Breast epithelium (tissue), 3 donors: ENCODE measurements around the gene SYNE1.

ENCODE experiments used
- POLR2A ChIP-seq: fragments of 450-650 bp; IDR thresholded peaks from one replicate; pipeline ENCODE4 v1.6.1; 2016; ENCODE audit warnings: antibody characterized with exemption, mild to moderate bottlenecking, moderate library complexity
- POLR2AphosphoS5 ChIP-seq, 3 donors: sonication (generic); formaldehyde crosslinking; IDR thresholded peaks; one replicate each; pipeline ENCODE4 v1.6.1; 2017; ENCODE audit warnings: antibody characterized with exemption in 3 of 3
- TF ChIP-seq, protein P1 (sequence below), 3 donors: fragments of 450-650 bp; IDR thresholded peaks; one replicate each; pipeline ENCODE4 v1.5.1; 2016 to 2017; ENCODE audit warnings: antibody characterized with exemption in 3 of 3, mild to moderate bottlenecking in 3 of 3, moderate library complexity in 3 of 3

DNA sequence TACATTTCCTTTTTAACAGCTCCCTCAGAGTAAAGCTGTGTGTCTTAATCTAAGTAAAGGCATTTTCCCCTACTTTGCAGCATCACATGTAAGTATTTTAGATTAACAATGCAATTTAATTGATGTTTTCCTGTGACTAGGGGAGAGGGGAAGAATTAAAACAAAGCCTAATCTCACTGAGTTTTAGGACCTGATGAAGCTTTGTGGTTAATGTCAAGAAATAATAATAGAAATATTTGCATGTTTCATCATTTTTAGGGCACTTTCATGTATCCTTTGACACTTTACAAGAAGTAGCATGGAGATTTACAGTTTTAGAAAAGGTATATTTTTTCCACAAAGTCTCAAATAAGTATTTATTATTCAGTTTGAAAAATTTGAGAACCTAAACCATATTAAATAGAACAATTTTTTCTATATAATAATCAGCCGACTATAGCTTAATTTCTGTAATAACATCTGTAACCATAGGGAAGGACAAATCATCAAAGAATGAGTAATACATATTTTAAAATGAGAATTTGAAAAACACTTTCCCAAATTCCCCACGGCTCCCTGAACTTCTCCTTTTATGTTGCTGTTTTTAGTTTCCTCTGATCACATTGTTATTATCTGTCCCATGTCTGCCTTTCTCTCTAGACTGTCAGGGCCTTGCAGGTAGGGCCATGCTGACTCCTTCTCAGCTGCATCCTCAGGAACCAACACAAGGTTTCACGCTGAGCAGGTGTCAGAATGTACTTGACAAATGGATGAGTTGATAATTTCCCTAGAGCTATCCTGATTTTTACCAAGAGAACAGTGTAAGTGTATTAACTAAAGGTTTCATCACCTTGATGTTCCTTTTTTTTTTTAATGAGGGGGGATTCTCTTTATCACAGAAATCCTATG, 338.1 kb downstream of the SYNE1 start:
- TF ChIP-seq POLR2A (no peak), POLR2AphosphoS5 (IDR thresholded peaks at IDR 0.05) (no peak)
- TF ChIP-seq, protein P1, sequence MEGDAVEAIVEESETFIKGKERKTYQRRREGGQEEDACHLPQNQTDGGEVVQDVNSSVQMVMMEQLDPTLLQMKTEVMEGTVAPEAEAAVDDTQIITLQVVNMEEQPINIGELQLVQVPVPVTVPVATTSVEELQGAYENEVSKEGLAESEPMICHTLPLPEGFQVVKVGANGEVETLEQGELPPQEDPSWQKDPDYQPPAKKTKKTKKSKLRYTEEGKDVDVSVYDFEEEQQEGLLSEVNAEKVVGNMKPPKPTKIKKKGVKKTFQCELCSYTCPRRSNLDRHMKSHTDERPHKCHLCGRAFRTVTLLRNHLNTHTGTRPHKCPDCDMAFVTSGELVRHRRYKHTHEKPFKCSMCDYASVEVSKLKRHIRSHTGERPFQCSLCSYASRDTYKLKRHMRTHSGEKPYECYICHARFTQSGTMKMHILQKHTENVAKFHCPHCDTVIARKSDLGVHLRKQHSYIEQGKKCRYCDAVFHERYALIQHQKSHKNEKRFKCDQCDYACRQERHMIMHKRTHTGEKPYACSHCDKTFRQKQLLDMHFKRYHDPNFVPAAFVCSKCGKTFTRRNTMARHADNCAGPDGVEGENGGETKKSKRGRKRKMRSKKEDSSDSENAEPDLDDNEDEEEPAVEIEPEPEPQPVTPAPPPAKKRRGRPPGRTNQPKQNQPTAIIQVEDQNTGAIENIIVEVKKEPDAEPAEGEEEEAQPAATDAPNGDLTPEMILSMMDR (IDR thresholded peaks at IDR 0.05), result no peak
